PC-9 (cell line): ENCODE results near the gene ZNF710. TPM values are rescaled to one million over a fixed set of nuclear protein-coding genes. Genes with fewer than 3 reads are reported as not detected.

Experiments used
- BruUV-seq: library from RNA; stranded (reverse); fragments of 400-500 nt; replicated peaks from 2 replicates; lab custom pipeline; 2021; lab: Mats Ljungman, UMichigan
- CTCF ChIA-PET: fragments of 300-600 bp; sonication (Branson Sonifier 250); formaldehyde crosslinking; loops from one replicate; lab custom pipeline; 2022; ENCODE audit warnings: antibody characterized with exemption; lab: Charles Lee
- POLR2A ChIA-PET: fragments of 300-600 bp; sonication (Branson Sonifier 250); formaldehyde crosslinking; loops from one replicate; lab custom pipeline; 2022; ENCODE audit warnings: antibody characterized with exemption; ENCODE audit not compliant: unreplicated experiment; lab: Charles Lee
- DNase-seq, 2 experiments: peaks; one replicate each; pipeline versions ENCODE4 v3.0.0 to v3.0.0-alpha.2; 2015 to 2022; ENCODE audit warnings: mixed read lengths in 1 of 2
- H2AFZ ChIP-seq: fragments of 200-600 bp; sonication (generic); 2 replicates; pipeline ENCODE4 v1.8.1; 2017; ENCODE audit warnings: antibody characterized with exemption
- H3F3A ChIP-seq: fragments of 200-600 bp; sonication (generic); 2 replicates; pipeline ENCODE4 v1.8.1; 2017; ENCODE audit warnings: antibody characterized with exemption, mild to moderate bottlenecking, low read depth; ENCODE audit not compliant: insufficient read depth
- H3K27ac ChIP-seq: fragments of 200-600 bp; sonication (generic); 2 replicates; pipeline ENCODE4 v1.6.1; 2016; ENCODE audit warnings: mixed run types
- H3K27me3 ChIP-seq: fragments of 200-600 bp; sonication (generic); 2 replicates; pipeline ENCODE4 v1.6.1; 2016; ENCODE audit warnings: low read depth, mixed run types; ENCODE audit not compliant: insufficient read depth
- H3K36me3 ChIP-seq: fragments of 200-600 bp; sonication (generic); 2 replicates; pipeline ENCODE4 v1.6.1; 2016; ENCODE audit warnings: low read depth, mixed run types
- H3K4me1 ChIP-seq: fragments of 200-600 bp; sonication (generic); replicated peaks from 2 replicates; pipeline ENCODE4 v1.6.1; 2016; ENCODE audit warnings: mixed run types; ENCODE audit not compliant: insufficient read depth
- H3K4me2 ChIP-seq: fragments of 200-600 bp; sonication (generic); 2 replicates; pipeline ENCODE4 v1.6.1; 2017; ENCODE audit warnings: mixed run types
- H3K4me3 ChIP-seq: fragments of 200-600 bp; sonication (generic); 2 replicates; pipeline ENCODE4 v1.6.1; 2016; ENCODE audit warnings: mixed run types
- H3K79me2 ChIP-seq: fragments of 200-600 bp; sonication (generic); 2 replicates; pipeline ENCODE4 v1.6.1; 2017; ENCODE audit warnings: low read depth, mixed run types
- H3K9me2 ChIP-seq: fragments of 200-600 bp; sonication (generic); 2 replicates; pipeline ENCODE4 v1.8.1; 2017; ENCODE audit warnings: mild to moderate bottlenecking; ENCODE audit not compliant: insufficient read depth
- H3K9me3 ChIP-seq: fragments of 200-600 bp; sonication (generic); 2 replicates; pipeline ENCODE4 v1.8.1; 2016; ENCODE audit warnings: low read depth; ENCODE audit not compliant: insufficient read depth
- H4K20me1 ChIP-seq: fragments of 200-600 bp; sonication (generic); 2 replicates; pipeline ENCODE4 v1.8.1; 2017; ENCODE audit not compliant: insufficient read depth
- EZH2 ChIP-seq: fragments of 200-600 bp; sonication (generic); IDR thresholded peaks from 2 replicates; pipeline ENCODE4 v1.8.0; 2017; ENCODE audit warnings: antibody characterized with exemption, low read depth
- intact Hi-C: fragments of 100-400 bp; cut with micrococcal nuclease; formaldehyde crosslinking; loops from one replicate; pipeline ENCODE4 v1.10.0; 2022; ENCODE audit not compliant: unreplicated experiment
- total RNA-seq: library from RNA; stranded (reverse); gene quantifications from 2 replicates; pipeline ENCODE4 v1.2.3, GENCODE V29; 2021
- TF ChIP-seq, protein P1 (sequence below): fragments of 200-600 bp; sonication (generic); conservative IDR thresholded peaks from 2 replicates; pipeline ENCODE4 v1.6.1; 2017; ENCODE audit warnings: mixed run types, antibody characterized with exemption, mild to moderate bottlenecking, moderate library complexity

ZNF710 gene
- total RNA-seq, 1 experiment from 2014 or later: 23.4 TPM

DNA sequence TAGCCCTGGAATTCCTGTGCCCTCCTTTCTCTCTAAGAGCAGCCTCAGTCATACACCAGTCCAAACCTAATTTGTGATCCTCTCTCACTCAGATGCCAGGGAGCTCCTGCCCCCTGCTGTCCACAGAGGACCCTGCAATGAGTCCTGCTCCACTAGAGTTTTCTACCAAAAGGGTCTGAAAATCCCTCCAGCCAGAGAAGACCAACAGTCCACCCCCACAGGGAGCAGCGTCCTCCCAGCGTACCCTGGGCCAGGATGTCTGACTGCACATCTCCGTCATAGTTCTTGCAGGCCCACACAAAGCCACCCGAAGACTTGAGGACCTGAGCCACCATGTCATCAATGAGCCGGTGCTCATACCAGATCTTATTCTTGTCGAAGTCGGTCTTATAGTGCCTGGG lies 85.7 kb downstream of the ZNF710 start:
- no peak overlapping the region for H3K4me2 ChIP-seq
- H3K9me3 ChIP-seq: no peaks in the 10 kb centered on the region
- H3K79me2 ChIP-seq: no peaks in the 10 kb centered on the region
- peak in 1 of 2 experiments; percentile 47 for DNase-seq
- no peaks in the 10 kb centered on the region for H3K9me2 ChIP-seq
- no peak overlapping the region for H2AFZ ChIP-seq
- no peaks in the 10 kb centered on the region for H3K4me1 ChIP-seq
- TF ChIP-seq, protein P1, sequence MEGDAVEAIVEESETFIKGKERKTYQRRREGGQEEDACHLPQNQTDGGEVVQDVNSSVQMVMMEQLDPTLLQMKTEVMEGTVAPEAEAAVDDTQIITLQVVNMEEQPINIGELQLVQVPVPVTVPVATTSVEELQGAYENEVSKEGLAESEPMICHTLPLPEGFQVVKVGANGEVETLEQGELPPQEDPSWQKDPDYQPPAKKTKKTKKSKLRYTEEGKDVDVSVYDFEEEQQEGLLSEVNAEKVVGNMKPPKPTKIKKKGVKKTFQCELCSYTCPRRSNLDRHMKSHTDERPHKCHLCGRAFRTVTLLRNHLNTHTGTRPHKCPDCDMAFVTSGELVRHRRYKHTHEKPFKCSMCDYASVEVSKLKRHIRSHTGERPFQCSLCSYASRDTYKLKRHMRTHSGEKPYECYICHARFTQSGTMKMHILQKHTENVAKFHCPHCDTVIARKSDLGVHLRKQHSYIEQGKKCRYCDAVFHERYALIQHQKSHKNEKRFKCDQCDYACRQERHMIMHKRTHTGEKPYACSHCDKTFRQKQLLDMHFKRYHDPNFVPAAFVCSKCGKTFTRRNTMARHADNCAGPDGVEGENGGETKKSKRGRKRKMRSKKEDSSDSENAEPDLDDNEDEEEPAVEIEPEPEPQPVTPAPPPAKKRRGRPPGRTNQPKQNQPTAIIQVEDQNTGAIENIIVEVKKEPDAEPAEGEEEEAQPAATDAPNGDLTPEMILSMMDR: peak; percentile 84
- no peak for TF ChIP-seq EZH2
- no peak overlapping the region for H3K27ac ChIP-seq
- H3K36me3 ChIP-seq: no peaks in the 10 kb centered on the region
- H4K20me1 ChIP-seq: no peaks in the 10 kb centered on the region
- no peaks in the 10 kb centered on the region for H3K27me3 ChIP-seq
- no peak overlapping the region for H3K4me3 ChIP-seq
- ChIA-PET POLR2A (no interaction called here), CTCF (interaction anchor here (0.6 to 0.7 kb wide), 2 partner anchors 333 to 466 kb away, joined by 3 to 14 read pairs; no protein-coding TSS in a partner anchor)
- intact Hi-C loops: loop anchor here (1.0 to 5.0 kb wide), 3 partner anchors 146 to 345 kb away; partner anchors contain the start of gene CIB1
- peaks cover 14% of the 10 kb centered on the region; the same call in 1 of the 2 replicates for H3F3A ChIP-seq
- no TSS peak for BruUV-seq

DNA sequence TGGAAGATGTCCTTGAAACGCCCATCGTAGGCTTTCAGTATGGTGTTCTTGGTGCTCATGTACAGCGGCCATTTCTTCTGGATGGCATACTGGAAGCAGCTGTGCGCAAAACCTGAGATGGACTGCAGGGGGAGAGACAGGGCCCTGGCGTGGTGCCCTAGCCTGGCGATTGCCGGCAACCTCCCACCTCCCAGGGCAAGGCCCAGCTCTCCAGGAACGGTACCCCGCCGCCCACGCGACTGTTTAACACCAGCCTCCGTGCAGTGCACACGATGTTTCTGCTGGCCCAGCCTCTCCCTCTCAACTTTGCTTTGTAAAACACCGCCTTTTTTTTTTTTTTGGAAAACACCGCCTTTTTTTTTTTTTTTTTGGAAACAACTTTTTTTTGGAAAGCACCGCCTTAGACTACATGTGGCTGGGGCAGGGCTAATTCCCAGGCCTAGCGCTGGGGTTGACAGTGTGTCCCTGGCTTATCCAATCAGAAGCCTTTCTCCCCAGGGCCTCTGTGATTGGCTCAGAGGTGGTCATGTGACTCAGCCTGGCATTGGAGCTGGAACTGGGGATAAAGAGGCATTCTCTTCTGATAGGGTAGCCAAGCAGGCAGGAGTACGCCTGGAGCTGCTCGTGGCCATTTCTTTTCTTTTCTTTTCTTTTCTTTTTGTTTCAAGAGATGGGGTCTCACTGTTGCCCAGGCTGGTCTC lies 86.5 kb downstream of the ZNF710 start:
- Histone ChIP-seq H3K9me2 (no peaks in the 10 kb centered on the region), H2AFZ (no peak overlapping the region), H3K9me3 (no peaks in the 10 kb centered on the region), H3F3A (peaks cover 11% of the 10 kb centered on the region; the same call in 1 of the 2 replicates), H3K79me2 (no peaks in the 10 kb centered on the region), H3K27me3 (no peaks in the 10 kb centered on the region), H3K4me1 (no peaks in the 10 kb centered on the region), H4K20me1 (no peaks in the 10 kb centered on the region), H3K27ac (no peak overlapping the region), H3K4me2 (no peak overlapping the region), H3K4me3 (no peak overlapping the region), H3K36me3 (no peaks in the 10 kb centered on the region)
- POLR2A ChIA-PET: no interaction called here
- no TSS peak for BruUV-seq
- CTCF ChIA-PET: interaction anchor here (0.6 to 0.7 kb wide), 2 partner anchors 333 to 466 kb away, joined by 3 to 14 read pairs; no protein-coding TSS in a partner anchor
- DNase-seq: no peak
- intact Hi-C loops: loop anchor here (2.0 to 5.0 kb wide), 2 partner anchors 145 to 345 kb away; partner anchors contain the start of gene CIB1
- TF ChIP-seq EZH2: no peak
- TF ChIP-seq, protein P1: no peak

DNA sequence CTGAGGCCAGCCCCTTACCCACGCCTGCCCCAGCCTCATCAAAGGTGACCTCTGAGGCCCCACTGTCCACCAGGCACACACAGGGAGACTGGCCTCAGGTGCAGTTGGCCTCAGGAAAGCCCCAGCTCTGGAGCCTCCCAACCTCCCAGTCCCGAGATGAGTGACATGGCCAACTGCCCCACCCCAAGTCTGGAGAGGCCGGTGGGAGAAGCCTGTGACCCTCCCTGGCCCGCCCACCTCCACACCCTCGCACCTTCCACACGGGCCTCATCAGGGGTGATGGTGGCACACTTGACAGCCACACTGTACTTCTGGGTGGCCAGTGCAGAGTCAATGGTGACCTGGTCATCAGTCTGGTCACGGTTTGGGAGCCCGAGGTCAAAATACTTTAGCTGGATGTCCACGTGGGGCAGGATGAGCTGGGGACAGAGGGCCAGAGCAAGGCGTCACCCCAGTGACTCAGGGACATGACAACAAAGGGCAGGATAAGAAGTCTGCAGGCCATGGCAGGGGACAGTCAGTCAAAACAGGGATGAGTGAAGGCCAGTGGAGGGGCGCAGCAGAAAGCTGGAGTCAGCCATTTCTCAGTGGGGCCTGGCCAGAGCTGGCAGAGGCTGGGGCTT lies 89.2 kb downstream of the ZNF710 start:
- Histone ChIP-seq H3K4me3 (no peak overlapping the region), H3K4me2 (no peak overlapping the region), H3K9me3 (no peaks in the 10 kb centered on the region), H4K20me1 (no peaks in the 10 kb centered on the region), H3K27me3 (no peaks in the 10 kb centered on the region), H3K27ac (no peak overlapping the region), H3K9me2 (no peaks in the 10 kb centered on the region), H3K79me2 (peaks cover 6% of the 10 kb centered on the region; the same call in 1 of the 2 replicates), H3K36me3 (no peaks in the 10 kb centered on the region), H2AFZ (no peak overlapping the region), H3K4me1 (peaks cover 7% of the 10 kb centered on the region), H3F3A (peaks cover 17% of the 10 kb centered on the region)
- no TSS peak for BruUV-seq
- TF ChIP-seq, protein P1: no peak
- no peak for TF ChIP-seq EZH2
- ChIA-PET POLR2A (no interaction called here), CTCF (no interaction called here)
- DNase-seq: no peak
- intact Hi-C loops: no loop called here
